ENCODE data around the gene PTPRR.

Gene PTPRR

DNA sequence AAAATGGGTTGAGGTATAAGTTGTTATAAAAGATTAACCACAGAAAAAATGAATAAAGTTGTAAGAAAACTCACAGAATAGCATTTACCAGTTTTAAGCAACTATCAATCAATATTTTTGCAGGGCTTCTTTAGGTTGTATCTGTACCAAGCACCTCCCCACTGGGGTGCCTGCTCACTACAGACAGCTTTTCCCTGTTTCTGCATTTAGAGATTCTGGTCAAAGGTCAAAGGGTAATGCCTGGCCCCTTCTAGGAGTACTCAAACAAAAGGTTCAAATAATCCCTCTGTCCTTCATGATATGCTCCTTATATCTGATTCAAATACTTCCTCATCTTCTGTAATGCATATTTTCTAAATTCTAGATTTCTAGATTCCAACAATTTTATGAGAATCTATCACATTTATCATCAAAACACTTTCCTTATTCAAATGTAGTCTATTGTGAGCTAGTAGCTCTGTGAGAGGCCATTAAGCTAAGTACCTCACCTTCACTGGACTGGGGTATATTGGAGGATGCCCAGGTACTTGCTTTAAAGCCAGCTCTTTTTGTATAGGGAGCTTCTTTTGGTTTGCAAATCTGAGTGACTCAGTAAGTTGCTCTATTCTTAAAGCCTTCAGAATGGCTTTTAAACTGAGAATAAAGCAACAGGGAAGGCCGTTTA lies 162.6 kb downstream of the PTPRR start:
- Histone ChIP-seq H3K36me3 (ENCODE audit: low read length) (no peaks in the 10 kb centered on the region), H3K27me3 (ENCODE audit: low read length) (no peaks in the 10 kb centered on the region), H3K9me2 (replicated peaks; ENCODE audit: insufficient read depth, low read length) (no peaks in the 10 kb centered on the region), H4K20me1 (ENCODE audit: low read depth, low read length) (no peaks in the 10 kb centered on the region), H3F3A (ENCODE audit: insufficient read depth) (no peaks in the 10 kb centered on the region), H3K4me3 (ENCODE audit: insufficient read depth, low read length, poor library complexity, severe bottlenecking) (no peak overlapping the region), H2AFZ (ENCODE audit: low read depth, low read length, severe bottlenecking) (no peak overlapping the region), H3K9ac (ENCODE audit: low read length) (no peak overlapping the region), H3K9me3 (ENCODE audit: insufficient read depth, low read length) (no peaks in the 10 kb centered on the region), H3K27ac (ENCODE audit: low read depth, low read length) (no peak overlapping the region), H3K79me2 (ENCODE audit: insufficient read depth, low read length) (no peaks in the 10 kb centered on the region), H3K4me2 (ENCODE audit: low read depth, low read length, poor library complexity, severe bottlenecking) (no peak overlapping the region)
- TF ChIP-seq, protein P1, sequence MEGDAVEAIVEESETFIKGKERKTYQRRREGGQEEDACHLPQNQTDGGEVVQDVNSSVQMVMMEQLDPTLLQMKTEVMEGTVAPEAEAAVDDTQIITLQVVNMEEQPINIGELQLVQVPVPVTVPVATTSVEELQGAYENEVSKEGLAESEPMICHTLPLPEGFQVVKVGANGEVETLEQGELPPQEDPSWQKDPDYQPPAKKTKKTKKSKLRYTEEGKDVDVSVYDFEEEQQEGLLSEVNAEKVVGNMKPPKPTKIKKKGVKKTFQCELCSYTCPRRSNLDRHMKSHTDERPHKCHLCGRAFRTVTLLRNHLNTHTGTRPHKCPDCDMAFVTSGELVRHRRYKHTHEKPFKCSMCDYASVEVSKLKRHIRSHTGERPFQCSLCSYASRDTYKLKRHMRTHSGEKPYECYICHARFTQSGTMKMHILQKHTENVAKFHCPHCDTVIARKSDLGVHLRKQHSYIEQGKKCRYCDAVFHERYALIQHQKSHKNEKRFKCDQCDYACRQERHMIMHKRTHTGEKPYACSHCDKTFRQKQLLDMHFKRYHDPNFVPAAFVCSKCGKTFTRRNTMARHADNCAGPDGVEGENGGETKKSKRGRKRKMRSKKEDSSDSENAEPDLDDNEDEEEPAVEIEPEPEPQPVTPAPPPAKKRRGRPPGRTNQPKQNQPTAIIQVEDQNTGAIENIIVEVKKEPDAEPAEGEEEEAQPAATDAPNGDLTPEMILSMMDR (IDR thresholded peaks at IDR 0.05; ENCODE audit: insufficient read depth, low read length, poor library complexity, severe bottlenecking) = no peak
- no peak for TF ChIP-seq EZH2phosphoT487 (conservative IDR thresholded peaks at IDR 0.05; ENCODE audit: low read length)

- Histone ChIP-seq H3K27ac (ENCODE audit: low read depth, low read length) (no peak overlapping the region), H3K9ac (ENCODE audit: low read length) (no peak overlapping the region), H3K79me2 (ENCODE audit: insufficient read depth, low read length) (no peaks in the 10 kb centered on the region), H3K4me3 (ENCODE audit: insufficient read depth, low read length, poor library complexity, severe bottlenecking) (no peak overlapping the region), H2AFZ (ENCODE audit: low read depth, low read length, severe bottlenecking) (no peak overlapping the region), H3K27me3 (ENCODE audit: low read length) (no peaks in the 10 kb centered on the region), H3K9me3 (ENCODE audit: insufficient read depth, low read length) (no peaks in the 10 kb centered on the region), H3K4me2 (ENCODE audit: low read depth, low read length, poor library complexity, severe bottlenecking) (no peak overlapping the region), H3K36me3 (ENCODE audit: low read length) (no peaks in the 10 kb centered on the region), H3K9me2 (replicated peaks; ENCODE audit: insufficient read depth, low read length) (no peaks in the 10 kb centered on the region), H3F3A (ENCODE audit: insufficient read depth) (no peaks in the 10 kb centered on the region), H4K20me1 (ENCODE audit: low read depth, low read length) (no peaks in the 10 kb centered on the region)
- TF ChIP-seq, protein P1 (IDR thresholded peaks at IDR 0.05; ENCODE audit: insufficient read depth, low read length, poor library complexity, severe bottlenecking) = no peak
- TF ChIP-seq EZH2phosphoT487 (conservative IDR thresholded peaks at IDR 0.05; ENCODE audit: low read length) = no peak
Measured at GRCh38 chr12:70756791-70757190, 163.7 kb downstream of the PTPRR start.

- Histone ChIP-seq H3K27ac (ENCODE audit: low read depth, low read length) (no peak overlapping the region), H3K79me2 (ENCODE audit: insufficient read depth, low read length) (no peaks in the 10 kb centered on the region), H3K27me3 (ENCODE audit: low read length) (no peaks in the 10 kb centered on the region), H4K20me1 (ENCODE audit: low read depth, low read length) (no peaks in the 10 kb centered on the region), H2AFZ (ENCODE audit: low read depth, low read length, severe bottlenecking) (no peak overlapping the region), H3K9ac (ENCODE audit: low read length) (no peak overlapping the region), H3K9me3 (ENCODE audit: insufficient read depth, low read length) (no peaks in the 10 kb centered on the region), H3F3A (ENCODE audit: insufficient read depth) (no peaks in the 10 kb centered on the region), H3K36me3 (ENCODE audit: low read length) (no peaks in the 10 kb centered on the region), H3K4me2 (ENCODE audit: low read depth, low read length, poor library complexity, severe bottlenecking) (no peak overlapping the region), H3K4me3 (ENCODE audit: insufficient read depth, low read length, poor library complexity, severe bottlenecking) (no peak overlapping the region), H3K9me2 (replicated peaks; ENCODE audit: insufficient read depth, low read length) (no peaks in the 10 kb centered on the region)
- TF ChIP-seq, protein P1 (IDR thresholded peaks at IDR 0.05; ENCODE audit: insufficient read depth, low read length, poor library complexity, severe bottlenecking) = no peak
- no peak for TF ChIP-seq EZH2phosphoT487 (conservative IDR thresholded peaks at IDR 0.05; ENCODE audit: low read length)
Measured at GRCh38 chr12:70756118-70756517, 164.4 kb downstream of the PTPRR start.

Data from SU-DHL-6 (cell line).